Stimulated activated CD4-positive, alpha-beta T cell treated with anti-CD3 and anti-CD28 coated beads, Interleukin-1b, Interleukin-23, amount 100 ng/mL, for 24 hours (primary cell): ENCODE measurements around the gene SIGLEC9.
"Not testable (repeated sequence)": the region's sequence is repeated elsewhere in the genome, so short reads cannot be mapped to it uniquely, and the experiment has no call there.

Source experiments
- DNase-seq, 4 experiments: peaks; one replicate each; pipeline ENCODE4 v3.0.0-alpha.2; 2020; ENCODE audit warnings: low read depth in 4 of 4, low spot score in 1 of 4

Gene SIGLEC9

DNA sequence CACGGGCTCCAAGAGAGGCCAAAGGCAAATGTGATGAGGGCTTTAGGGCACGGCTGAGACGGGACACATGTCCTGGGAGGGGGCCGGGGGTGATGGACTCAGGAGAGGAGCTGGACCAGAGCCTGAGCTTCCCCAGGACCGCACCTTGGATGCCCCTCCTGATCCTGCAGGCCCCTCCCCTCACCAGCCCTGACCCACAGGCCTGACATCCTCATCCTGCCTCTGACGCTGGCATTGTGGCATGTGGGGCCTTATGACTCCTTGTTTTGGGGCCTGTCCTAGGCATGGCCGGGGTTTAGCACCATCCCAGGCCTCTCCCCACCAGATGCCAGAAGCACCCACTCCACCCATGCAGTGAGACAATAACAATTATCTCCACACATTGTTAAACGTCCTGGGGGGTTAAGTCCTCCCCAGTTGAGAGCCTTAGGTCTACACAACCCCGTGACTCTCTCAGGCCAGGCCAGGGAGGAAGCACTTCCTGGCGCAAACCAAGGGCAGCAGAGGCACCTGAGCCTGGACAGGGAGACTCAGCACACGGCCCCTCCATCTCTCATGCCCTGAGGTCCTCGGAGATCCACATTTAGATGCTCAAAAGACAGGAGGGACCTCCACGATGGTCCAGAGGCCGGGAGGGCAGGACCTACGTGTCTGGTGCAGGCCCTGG lies 18.2 kb downstream of the SIGLEC9 start:
- not testable (repeated sequence) for DNase-seq

DNA sequence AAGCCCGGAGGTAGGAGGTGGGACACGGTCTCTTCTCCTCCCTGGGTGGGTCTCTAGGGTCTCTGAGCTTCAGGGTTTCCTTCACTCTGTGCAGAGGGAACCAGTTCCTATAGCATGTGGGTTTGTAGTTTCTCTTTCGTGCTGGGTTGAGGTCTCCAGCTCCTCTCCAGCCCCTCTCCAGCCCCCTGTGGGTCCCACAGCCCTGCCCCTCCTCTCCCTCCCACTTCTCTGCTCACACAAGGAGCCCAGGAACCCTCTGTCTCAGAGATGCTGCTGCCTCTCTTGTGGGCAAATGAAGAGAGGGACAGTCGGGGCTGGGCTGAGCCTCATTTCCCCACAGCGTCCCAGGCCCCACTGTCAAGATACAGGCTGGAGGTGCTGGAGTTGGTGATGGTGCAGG lies 18.8 kb downstream of the SIGLEC9 start:
- DNase-seq: no peak

DNA sequence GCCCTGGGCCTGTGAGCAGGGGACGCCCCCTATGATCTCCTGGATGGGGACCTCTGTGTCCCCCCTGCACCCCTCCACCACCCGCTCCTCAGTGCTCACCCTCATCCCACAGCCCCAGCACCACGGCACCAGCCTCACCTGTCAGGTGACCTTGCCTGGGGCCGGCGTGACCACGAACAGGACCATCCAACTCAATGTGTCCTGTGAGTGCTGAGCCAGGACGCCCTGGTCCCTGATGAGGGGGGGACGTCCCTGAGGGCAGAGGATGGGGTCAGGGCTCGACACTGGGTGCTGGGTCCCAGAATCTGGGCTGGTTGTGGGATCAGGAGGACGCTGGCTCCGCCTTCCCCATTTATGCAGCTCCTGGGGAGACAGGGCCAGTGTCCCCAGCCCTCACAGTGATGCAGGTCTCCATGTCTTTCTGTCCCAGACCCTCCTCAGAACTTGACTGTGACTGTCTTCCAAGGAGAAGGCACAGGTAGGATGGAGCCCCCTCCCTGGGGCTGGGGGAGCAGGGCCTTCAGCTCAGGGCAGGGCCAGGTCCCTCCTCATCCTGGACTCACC lies 19.9 kb downstream of the SIGLEC9 start:
- DNase-seq: no peak

DNA sequence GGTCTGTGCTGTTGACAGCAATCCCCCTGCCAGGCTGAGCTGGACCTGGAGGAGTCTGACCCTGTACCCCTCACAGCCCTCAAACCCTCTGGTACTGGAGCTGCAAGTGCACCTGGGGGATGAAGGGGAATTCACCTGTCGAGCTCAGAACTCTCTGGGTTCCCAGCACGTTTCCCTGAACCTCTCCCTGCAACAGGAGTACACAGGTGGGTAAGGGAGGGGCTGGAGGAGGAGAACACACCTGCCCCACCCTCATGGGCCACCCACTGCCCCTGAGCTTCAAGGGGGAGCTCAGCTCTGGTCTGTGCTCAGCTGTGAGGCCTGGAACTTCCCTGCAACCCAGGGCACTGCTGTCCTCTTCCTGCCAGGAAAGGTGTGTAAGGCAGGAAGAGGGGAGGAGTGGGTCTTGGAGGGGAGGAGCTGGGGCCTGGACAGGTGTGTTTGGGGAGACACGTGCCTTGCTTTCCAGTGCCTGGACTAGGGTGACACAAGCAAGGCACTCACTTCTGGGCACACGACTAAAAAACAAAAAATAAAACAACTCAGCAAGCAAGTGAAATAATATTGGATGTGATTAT lies 21.3 kb downstream of the SIGLEC9 start:
- no peak for DNase-seq

DNA sequence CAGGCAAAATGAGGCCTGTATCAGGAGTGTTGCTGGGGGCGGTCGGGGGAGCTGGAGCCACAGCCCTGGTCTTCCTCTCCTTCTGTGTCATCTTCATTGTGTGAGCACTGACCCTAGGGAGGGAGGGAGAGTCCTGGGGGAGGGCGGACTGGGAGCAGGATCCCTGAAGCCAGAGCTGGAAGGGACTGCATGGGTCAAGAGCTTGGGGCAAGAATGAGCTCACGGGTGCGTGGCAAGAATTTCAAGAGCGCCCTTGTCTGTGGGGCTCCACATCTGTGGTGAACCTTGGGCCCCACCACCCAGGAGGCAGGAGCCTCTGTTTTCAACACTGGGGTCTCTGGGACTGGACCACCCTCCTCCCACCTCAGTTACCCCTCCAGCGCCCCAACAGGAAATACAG lies 22.0 kb downstream of the SIGLEC9 start:
- DNase-seq: no peak

DNA sequence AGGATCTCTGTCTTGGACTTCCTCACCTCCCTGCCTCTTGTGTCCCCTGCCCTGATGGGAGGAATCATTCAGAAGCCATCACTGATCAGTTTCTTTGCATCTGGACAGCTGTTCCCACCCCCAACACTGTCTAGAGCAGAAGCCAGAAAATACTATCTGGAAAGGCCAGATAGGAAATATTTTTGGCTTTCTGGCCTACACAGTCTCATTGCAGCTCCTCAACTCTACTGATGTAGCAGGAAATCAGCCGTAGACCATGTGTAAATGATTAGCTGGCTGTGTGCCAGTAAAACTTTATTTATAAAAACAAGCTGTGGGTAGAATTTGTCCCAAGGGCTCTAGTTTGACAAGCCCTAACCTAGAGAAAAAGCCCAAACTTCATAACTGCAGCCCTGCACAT lies 23.0 kb downstream of the SIGLEC9 start:
- no peak for DNase-seq

DNA sequence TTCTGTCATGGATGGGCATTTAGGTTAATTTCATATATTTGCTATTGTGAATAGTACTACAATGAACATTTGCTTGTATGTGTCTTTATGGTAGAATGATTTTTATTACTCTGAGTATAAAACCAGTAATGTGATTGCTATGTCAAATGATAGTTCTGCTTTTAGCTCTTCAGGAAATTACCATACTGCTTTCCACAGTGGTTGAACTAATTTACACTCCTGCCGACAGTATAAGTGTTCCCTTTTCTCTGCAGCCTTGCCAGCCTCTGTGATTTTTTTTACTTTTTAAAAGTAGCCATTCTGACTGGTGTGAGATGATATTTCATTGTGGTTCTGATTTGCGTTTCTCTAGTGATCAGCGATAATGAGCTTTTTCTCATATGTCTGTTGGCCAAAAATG lies 23.9 kb downstream of the SIGLEC9 start:
- no peak for DNase-seq

DNA sequence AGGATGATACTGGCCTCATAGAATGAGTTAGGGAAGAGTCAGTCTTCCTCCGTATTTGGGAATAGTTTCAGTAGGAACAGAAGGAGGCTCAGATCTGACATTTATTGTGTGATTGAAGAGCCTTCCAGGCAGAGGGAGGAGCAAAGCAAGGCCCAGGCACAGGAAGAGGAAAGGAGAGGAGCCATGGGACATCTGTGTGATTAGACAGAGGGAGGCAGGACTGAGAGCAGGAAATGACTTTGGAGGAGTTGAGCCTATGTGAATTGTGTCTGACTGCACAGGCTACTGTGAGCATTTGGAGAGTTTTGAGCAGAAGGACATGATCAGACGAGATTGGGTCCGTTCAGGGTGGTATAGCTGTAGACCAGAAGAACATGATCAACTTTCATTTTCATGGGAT lies 25.9 kb downstream of the SIGLEC9 start:
- DNase-seq: no peak

DNA sequence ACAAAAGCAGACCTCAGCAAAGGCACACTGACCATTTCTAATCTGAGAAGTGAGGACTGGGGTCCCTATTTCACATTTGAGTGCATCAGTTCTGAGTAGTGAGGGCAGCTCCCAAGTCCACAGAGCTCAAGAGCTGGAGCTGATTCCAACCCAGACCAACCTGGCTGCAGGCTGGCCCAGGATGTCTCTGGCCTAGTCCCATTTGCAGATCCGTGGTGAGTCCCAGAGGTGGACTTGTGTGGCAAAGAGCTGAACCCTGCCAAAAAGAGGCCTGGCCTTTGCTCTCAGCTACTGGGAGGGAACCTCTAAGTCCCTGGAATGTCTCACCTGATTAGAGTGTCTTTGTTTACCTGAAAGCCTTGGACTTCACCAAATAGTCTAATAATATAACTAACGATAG lies 32.0 kb downstream of the SIGLEC9 start:
- no peak for DNase-seq

DNA sequence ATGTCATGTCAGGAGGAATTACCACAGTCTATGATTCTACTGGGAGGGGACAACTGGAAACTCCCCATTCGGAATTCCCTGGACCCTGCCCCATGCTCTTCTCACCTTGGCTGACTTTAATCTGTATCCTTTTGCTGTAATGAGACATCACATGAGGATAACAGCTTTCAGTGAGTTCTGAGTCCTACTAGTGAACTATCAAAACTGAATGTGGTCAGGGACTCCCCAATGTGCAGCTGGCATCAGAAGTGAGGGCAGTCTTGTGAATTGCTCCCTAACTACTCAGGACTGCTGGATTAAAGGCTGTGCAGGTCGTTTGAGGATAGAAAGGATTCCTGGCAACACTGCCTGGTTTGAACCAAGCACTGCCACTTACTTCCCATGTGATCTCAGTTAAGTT lies 32.6 kb downstream of the SIGLEC9 start:
- DNase-seq: no peak

DNA sequence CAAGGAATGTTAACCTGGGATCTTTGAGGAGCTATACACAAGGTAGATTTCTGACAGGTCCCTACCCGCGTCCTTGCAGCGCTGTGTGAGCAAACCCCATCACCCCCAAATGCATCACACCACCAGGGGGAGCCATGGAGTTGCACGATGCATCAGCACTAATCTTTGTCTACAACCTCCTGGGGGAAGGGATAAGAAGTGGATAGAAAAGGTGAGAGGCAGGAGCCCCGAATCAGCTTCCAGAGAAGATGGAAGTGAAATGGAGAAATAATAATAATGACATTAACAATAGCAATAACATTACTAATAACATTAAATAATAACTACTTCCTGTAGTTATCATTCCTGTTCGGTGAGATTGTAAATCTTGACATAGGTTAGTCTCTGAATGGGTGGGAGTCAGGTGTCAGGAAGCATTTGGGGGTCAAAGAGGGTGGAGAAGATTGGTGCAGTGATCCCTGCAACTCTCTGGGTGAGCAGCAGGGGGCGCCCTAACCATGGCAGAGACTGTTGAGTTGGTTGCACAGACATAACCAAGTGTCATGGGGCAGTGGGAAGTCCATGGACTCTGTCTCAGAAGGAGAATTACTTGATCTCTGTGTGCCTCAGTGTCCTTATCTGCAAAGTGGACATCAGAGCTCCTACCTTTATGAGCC lies 33.9 kb downstream of the SIGLEC9 start:
- DNase-seq: peak; percentile 61 to 74 (median 72)

DNA sequence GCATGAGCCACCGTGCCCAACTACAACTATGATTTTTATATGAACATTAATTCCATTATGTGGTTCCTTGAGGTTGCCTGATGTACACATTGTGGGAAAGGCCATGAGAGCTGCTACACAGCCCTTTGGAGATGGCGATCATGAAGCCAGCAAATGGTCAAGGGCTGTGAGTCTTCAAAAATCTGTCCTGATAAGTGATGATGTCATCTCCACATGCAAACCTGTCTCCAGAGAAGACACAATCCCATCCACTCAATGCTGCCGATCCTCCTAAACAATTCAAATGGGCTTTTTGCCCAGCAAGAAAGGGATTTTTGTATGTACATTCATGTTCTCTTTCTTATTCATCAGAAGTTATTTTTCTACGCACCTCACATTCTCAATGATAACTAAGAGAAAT lies 35.0 kb downstream of the SIGLEC9 start:
- DNase-seq: no peak

DNA sequence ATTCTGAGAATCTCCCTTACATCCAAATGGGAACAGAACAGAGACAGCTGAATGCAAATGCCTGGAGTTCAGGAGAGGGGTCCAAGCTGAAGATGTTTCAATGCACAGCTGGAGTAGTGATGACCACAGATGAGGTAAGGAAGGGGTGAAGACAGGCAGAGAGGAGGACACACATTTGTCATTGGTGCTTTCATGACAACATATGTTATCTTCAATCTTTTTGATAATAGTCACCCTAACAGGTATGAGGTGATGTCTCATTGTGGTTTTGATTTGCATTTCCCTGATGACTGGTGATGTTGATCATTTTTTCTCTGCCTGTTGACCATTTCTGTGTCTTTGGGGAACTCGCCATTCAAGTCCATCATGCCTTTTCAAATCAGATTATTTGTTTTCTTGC lies 36.6 kb downstream of the SIGLEC9 start:
- DNase-seq: no peak

DNA sequence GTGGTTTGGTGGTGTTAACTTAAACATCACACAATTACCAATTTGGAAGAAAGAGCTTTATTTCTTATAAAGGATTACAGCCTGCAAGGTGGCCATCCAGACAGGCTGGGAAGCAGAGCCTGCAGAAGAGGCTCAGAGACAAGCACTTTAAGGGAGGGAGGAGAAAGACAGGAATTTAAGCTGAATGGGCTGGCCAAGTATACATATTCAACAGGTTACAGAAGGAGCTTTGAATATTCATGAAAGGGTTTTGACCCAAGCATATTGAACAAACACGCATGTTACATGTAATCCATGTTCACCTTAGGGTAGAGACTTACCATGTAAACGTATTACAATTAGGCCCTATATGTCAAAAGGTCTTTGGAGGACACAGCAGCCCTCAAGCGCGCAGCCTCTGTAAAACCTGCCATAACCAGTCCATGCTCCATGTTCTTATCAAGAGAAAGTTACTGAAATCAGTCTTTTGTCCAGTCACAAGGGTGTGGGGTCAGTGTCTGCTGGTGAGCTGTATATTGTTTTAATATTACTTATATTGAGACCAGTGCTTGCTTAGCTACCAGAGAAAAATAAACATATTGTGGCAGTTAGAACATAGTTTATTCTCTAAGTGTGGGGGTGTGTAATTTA lies 37.3 kb downstream of the SIGLEC9 start:
- DNase-seq: no peak

DNA sequence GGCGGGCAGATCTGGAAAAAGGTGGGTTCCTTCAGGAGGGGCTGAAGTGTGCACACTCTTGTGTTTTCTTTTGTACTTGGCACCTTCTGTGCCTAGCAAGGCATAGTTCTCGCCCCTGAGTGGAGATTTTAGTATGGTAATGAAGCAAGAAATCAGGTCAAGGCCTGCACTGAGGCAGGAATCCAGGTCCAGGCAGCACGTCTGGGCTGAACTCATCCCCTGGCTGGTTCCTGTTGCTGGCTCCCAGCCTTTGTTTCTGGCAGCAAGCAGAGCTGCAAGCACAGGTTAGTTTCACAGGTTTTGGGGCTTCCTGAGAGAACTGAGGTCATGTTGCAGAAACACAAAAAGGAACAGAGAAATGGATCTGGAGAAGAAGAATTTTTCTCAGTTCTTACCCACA lies 38.6 kb downstream of the SIGLEC9 start:
- DNase-seq: no peak

DNA sequence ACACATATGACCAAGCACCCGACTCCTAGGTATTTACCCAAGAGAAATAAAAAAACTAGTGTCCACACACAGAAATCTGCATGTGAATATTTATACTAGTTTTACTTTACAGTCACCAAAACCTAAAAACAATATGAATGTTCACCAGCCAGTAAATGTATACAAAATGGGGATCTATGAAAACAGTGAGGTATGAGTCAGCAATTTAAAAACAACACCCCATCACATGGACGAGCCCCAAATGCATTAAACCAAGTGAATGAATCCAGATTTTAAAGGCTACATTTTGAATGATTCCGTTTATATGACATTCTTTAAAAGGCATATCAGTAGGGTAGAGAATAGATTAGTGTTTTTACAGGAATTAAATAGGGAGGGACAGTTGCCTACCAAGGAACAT lies 39.5 kb downstream of the SIGLEC9 start:
- DNase-seq: no peak

DNA sequence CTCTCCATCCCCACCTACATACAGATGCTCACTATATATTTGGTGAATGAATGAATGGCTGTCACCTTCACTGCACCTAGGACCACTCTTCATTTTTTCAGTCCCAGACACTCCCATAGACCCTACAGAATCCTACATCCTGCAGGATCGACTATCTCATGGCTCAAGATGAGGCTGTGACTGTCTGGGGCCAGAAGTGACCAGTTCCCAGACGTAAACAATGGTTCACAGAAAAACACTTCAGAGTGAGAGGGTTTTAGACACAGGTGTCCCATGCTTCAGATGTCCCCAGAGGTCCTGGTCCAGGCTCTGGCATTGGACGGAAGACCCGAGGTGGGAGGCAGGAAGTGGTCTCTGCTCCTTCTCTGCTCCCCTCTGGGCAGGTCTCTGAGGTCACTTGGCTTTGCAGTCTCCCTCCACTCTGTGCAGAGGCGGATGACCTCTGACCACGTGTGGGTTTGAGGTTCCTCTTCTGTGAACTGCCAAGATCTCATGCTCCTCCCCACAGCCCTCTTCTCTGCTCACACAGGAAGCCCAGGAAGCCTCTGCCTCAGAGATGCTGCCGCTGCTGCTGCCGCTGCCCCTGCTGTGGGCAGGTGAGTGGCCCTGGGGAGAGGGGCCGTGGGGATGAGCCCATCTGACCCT lies 42.3 kb downstream of the SIGLEC9 start:
- no peak for DNase-seq

DNA sequence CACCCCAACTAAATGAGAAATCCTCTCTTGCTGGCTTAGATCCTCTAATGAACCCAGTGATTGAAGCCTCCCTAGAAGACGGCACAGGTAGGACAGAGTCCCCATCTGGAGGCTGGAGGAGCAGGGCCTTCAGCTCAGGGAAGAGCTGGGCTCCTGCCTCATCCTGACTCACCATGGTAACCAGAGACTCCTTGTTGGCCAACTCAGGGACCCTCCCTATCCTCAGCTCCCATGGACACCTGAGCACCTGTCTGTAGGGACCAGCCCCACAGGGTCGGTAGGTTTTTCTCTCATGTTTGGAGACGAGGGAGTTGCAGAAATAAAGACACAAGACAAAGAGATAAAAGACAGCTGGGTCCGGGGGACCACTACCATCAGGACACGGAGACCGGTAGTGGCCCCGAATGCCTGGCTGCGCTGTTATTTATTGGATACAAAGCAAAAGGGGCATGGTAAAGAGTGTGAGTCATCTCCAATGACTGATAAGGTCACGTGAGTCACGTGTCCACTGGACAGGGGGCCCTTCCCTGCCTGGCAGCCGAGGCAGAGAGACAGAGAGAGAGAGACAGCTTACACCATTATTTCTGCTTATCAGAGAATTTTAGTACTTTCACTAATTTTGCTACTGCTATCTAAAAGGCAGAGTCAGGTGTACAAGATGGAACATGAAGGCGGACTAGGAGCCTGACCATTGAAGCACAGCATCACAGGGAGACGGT lies 44.0 kb downstream of the SIGLEC9 start:
- no peak for DNase-seq

DNA sequence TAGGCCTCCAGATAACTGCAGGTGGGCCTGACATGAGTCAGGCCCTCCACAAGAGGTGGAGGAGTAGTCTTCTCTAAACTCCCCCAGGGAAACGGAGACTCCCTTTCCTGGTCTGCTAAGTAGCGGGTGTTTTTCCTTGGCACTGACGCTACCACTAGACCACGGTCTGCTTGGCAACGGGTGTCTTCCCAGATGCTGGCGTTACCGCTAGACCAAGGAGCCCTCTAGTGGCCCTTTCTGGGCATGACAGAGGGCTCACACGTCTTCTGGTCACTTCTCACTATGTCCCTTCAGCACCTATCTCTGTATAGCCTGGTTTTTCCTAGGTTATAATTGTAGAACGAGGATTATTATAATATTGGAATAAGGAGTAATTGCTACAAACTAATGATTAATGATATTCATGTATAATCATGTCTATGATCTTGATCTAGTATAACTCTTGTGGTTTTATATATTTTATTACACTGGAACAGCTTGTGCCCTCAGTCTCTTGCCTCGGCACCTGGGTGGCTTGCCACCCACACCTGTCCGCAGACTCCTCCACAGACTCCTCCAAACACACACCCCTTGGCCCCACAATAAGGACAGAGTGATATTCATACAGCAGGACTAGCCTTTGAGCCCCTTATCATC lies 44.7 kb downstream of the SIGLEC9 start:
- peak; percentile 16 to 60 (median 43) for DNase-seq

DNA sequence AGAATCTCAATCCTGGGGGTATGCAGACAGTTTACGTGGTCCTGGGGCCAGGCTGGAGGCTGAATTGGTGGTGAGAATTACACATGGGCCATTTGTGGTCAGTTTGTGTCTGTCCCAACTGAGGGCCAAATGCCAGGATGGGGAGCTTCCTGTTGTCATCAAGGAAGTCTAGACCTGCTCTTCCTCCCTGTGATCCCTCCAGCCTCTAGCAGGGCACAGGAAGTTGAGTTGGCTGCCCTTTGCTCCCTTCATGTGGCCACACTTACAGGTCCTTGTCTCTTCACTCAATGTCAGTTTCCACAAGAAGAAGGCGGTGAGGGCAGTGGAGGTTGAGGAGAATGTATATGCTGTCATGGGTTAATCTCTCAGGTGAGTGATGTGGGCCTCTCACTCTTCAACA lies 47.5 kb downstream of the SIGLEC9 start:
- DNase-seq: no peak
